ENCODE data around the gene CDHR4. TPM values are rescaled to one million over a fixed set of nuclear protein-coding genes. Genes with fewer than 3 reads are reported as not detected.
"Not testable (repeated sequence)": the region's sequence is repeated elsewhere in the genome, so short reads cannot be mapped to it uniquely, and the experiment has no call there.

The CDHR4 gene
- not detected for total RNA-seq

DNA sequence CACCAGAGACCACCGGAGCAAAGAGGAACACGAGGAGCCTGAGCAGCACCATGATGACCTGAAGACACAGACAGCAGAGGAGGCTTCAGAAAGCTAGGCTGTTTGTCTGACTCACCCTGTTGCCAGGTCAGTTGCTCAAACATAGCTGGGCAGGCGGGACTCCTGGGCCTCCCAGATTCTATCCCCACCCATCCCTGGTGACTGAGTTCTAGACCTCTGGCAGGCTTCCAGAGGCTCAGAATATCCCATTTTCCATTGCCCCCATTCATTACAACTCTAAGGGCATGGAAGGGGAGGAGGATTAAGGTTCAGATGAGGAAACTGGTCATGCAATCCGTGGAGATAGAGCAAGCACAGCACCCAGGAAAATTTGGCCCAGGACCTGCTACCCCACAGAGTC is at the start of gene CDHR4:
Gene CDHR4 (minus strand): TSS at position 113 of the 400 bp plus-strand sequence. CDS start 61 bp downstream, at position 52.
- FAIRE-seq: no peak
- no peak for DNase-seq (ENCODE audit: low spot score in 2 of 2)

GRCh38 chr3:49845694-49846093 is 46.0 kb upstream of the CDHR4 start:
- no peak for FAIRE-seq

GRCh38 chr3:49844464-49845183 is 45.0 kb upstream of the CDHR4 start:
- FAIRE-seq: no peak
- DNase-seq (ENCODE audit: low spot score in 2 of 2): no peak

More at GRCh38 chr3:49845694-49846093, 46.0 kb upstream of the CDHR4 start:
- DNase-seq (ENCODE audit: low spot score in 2 of 2): no peak

- DNase-seq (ENCODE audit: low spot score in 2 of 2): no peak
- FAIRE-seq: no peak
Observed at GRCh38 chr3:49842843-49843517, 43.3 kb upstream of the CDHR4 start.

GRCh38 chr3:49841806-49842205 is 42.1 kb upstream of the CDHR4 start:
- no peak for FAIRE-seq
- no peak for DNase-seq (ENCODE audit: low spot score in 2 of 2)

GRCh38 chr3:49841126-49841696 is 41.5 kb upstream of the CDHR4 start:
- FAIRE-seq (no peak), DNase-seq (ENCODE audit: low spot score in 2 of 2) (no peak)

GRCh38 chr3:49840388-49840787 is 40.7 kb upstream of the CDHR4 start:
- DNase-seq (ENCODE audit: low spot score in 2 of 2) (no peak), FAIRE-seq (no peak)

DNA sequence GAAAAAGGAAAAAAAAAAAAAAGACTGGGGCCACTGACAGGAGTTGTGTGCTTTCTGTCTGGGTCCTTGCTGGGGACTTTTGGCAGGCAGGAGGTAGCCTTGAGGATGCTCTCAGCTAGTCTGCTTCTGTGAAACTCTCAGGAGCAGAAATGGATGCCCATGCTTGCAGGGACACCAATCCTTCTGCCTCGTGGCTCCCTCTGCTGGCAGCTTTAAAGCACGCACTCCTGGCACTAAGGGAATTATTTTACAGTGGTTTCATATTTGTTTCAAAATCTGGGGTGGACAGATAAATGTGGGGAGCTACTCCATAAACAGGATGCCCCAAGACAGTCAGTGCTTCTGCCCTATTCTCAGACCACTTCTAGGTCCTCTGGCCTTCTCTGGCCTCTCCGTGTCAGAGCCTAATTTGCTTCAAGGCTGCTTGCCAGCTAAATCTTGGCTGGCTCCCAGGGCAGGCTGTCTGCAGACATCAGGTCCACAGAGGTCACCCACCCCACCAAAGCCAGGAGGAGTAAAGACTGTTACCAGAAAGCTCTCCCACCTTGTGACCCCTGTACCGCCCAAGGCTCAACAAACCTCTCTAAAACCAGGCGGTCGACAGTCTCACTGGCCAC is 39.6 kb upstream of the CDHR4 start:
- FAIRE-seq: no peak

GRCh38 chr3:49831341-49831740 is 31.7 kb upstream of the CDHR4 start:
- FAIRE-seq (no peak), DNase-seq (ENCODE audit: low spot score in 2 of 2) (no peak)

More for the DNA sequence above, 39.6 kb upstream of the CDHR4 start:
- DNase-seq (ENCODE audit: low spot score in 2 of 2): peak in 1 of 2 donors; percentile 68

DNA sequence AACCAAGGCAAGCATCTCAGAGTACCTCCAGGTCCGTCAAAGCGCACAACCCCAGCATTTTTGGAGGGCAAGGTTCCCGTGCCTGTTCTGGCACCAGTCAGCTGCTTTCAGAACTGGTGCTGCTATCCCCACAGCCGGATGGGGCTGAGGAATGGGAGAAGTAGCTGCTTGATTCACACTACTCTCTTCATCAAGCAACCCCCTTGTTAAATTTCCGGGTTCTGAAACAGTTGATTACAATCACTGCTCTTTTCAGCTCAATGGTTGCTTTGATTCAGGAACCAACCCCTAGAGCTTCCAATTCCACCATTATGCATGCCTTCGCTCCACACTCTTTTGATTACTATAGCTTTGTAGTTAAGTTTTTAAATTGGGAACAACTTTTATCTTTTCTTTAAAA is 26.3 kb upstream of the CDHR4 start:
- FAIRE-seq: no peak

GRCh38 chr3:49823131-49823530 is 23.5 kb upstream of the CDHR4 start:
- DNase-seq (ENCODE audit: low spot score in 2 of 2); FAIRE-seq: not testable (repeated sequence)

More for the DNA sequence above, 26.3 kb upstream of the CDHR4 start:
- DNase-seq (ENCODE audit: low spot score in 2 of 2): no peak

DNA sequence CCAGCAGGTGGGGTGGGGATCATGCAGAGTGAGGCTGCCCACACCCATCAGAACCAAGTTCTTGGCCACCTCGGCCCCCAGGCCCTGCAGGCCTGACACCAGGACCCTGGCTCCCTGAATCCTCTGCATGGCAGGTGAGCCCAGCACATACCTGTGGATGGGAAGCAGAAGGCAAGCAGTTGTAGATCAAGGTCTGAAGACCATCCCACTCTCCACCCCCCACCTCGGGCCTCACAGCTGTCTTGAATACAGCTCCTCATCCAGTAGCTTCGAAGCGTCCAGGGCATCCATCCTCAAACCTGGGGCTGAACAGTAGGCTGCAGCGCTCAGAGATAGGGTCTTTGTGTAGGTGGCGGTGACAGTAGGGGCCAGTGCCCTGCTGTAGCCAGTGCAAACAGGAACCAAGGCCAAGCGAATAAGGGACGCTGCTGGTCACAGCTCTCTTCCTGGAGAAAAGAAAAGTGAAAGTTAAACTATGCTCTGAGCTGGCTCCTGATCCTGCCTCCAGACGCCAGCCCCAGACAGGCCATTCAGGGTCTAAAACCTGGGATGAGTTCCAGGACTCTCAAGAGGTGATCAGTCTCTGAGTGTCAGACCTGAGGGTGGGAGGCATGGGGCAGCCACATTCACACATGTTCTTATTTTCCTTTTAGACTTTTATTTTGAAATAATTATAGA is 14.0 kb upstream of the CDHR4 start, which contains the start of gene UBA7:
Gene UBA7 (minus strand): TSS at position 457 of the 678 bp plus-strand sequence. CDS start 166 bp downstream, at position 291.
- no peak for FAIRE-seq
- peak in 1 of 2 donors; percentile 67 for DNase-seq (ENCODE audit: low spot score in 2 of 2)

DNA sequence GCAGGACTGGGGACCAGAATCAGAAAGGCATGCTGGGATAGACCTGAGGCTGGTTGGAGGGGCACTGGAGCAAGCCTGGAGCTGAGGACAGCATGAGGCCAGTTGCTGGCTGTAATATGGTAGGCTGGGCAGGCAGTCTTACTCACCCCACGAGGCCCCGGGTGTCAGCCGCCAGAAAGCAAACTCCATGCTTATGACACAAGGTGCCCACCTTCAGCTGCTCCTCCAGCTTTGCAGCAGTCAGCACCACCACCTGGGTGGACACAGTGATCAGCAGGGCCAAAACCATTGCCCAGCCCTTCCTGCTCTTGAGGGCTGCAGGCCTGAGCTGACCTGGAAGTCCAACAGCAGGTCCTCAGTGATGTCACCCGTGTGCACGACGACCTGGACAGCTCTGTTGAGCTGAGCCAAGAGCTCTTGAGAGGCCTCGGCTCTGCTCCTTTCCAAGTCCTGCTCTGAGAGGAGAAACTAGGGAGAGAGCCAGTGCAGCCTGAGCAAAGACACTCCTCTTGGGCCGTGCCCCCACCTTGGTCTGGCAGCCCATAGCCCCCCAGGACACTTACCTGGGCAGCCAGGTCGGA is 13.3 kb upstream of the CDHR4 start:
- FAIRE-seq: no peak
- DNase-seq (ENCODE audit: low spot score in 2 of 2): no peak

- FAIRE-seq (no peak), DNase-seq (ENCODE audit: low spot score in 2 of 2) (no peak)
Observed at GRCh38 chr3:49807431-49808114, 7.9 kb upstream of the CDHR4 start.

DNA sequence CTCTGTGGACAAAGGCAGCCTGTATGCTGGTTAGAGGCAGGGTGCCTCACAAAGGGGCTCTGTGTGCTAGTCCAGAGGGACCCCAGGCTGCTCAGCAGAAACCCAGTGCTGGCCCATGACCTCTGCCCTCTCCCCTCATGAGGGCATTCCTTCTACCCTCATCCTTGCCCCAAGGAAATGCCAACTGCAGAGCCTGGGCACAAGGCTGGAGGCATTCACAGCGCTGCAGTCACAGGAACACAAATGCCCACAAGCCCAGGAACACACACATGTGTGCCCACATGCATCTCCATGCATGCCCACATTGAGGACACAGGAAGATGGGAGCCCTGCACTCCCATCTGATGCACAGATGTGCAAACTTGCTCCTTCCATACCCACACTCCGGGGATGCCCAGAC is 7.2 kb upstream of the CDHR4 start:
- no peak for FAIRE-seq
- DNase-seq (ENCODE audit: low spot score in 2 of 2): no peak

DNA sequence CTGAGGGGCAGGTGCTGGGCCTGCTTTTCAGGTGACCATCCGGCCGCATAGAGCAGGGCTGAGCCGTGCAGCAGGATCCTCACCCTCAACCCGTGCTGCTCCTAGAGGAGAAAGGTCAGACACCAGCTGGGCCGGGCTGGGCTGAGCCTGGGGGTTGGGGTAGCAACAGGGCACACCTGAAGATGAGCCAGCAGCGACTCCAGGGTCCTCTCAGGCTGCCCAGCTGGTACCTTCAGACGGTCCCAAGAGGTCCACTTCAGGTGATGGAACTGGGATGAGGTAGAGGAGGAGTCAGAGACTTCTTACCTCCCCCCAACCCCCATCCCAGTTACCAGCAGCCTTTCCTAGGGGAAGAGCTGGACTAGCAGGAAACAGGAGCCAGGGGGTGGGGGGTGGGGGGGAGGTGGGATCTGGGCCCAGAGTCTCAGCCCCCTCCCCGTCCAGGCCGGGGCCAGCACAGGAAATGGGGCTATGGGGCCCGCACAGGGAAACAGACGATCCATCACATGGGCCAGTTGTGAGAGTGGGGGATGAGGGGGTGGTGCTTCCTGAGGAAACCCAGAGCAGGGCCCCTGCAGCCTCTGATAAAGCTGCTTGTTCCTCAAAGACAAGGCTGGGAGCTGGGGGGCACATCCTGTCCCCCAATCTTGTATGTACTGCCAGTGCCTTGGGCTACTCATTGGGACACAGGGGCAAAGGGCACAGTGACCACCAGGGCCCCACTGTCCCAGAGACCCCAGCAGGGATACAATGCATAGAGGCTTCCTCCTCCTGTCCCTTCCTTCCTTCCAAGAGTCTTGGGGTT is 6.4 kb upstream of the CDHR4 start:
- FAIRE-seq (no peak), DNase-seq (ENCODE audit: low spot score in 2 of 2) (no peak)

GRCh38 chr3:49805367-49805782 is 5.7 kb upstream of the CDHR4 start:
- DNase-seq (ENCODE audit: low spot score in 2 of 2) (peak in 1 of 2 donors; percentile 48), FAIRE-seq (no peak)

All from frontal cortex (tissue), 4 donors.